Smooth muscle cell (in vitro differentiated cells): ENCODE results near the gene ASPHD1. TPM values are rescaled to one million over a fixed set of nuclear protein-coding genes. Genes with fewer than 3 reads are reported as not detected.
A peak's percentile ranks its signal among the peaks of the same experiment; 100 is the strongest.

ENCODE experiments used
- DNase-seq: peaks from one replicate; lab custom pipeline; 2025; ENCODE audit not compliant: unreplicated experiment; lab: John Stamatoyannopoulos, UW
- H2AFZ ChIP-seq: fragments of 200-600 bp; sonication (generic); 2 replicates; pipeline ENCODE4 v1.6.0; 2016; ENCODE audit warnings: antibody characterized with exemption, low read depth, mild to moderate bottlenecking
- H3F3A ChIP-seq: fragments of 200-600 bp; sonication (generic); 2 replicates; pipeline ENCODE4 v1.6.0; 2017; ENCODE audit warnings: antibody characterized with exemption, low read depth
- H3K27ac ChIP-seq: fragments of 200-600 bp; sonication (generic); 2 replicates; pipeline ENCODE4 v1.5.1; 2016; ENCODE audit warnings: low read depth, mild to moderate bottlenecking
- H3K27me3 ChIP-seq: fragments of 200-600 bp; sonication (generic); 2 replicates; pipeline ENCODE4 v1.6.1; 2016; ENCODE audit warnings: low read depth, mild to moderate bottlenecking
- H3K36me3 ChIP-seq: fragments of 200-600 bp; sonication (generic); 2 replicates; pipeline ENCODE4 v1.5.1; 2016; ENCODE audit warnings: low read depth
- H3K4me1 ChIP-seq: fragments of 200-600 bp; sonication (generic); 2 replicates; pipeline ENCODE4 v1.5.1; 2016; ENCODE audit warnings: low read depth
- H3K4me2 ChIP-seq: fragments of 200-600 bp; sonication (generic); 2 replicates; pipeline ENCODE4 v1.6.0; 2016; ENCODE audit warnings: mild to moderate bottlenecking
- H3K4me3 ChIP-seq: fragments of 200-600 bp; sonication (generic); 2 replicates; pipeline ENCODE4 v1.5.1; 2016; ENCODE audit warnings: mild to moderate bottlenecking
- H3K79me2 ChIP-seq: fragments of 200-600 bp; sonication (generic); 2 replicates; pipeline ENCODE4 v1.6.0; 2016; ENCODE audit warnings: low read depth, mild to moderate bottlenecking
- H3K9ac ChIP-seq: fragments of 200-600 bp; sonication (generic); 2 replicates; pipeline ENCODE4 v1.6.0; 2016; ENCODE audit warnings: low read depth
- H3K9me3 ChIP-seq: fragments of 200-600 bp; sonication (generic); replicated peaks from 2 replicates; pipeline ENCODE4 v1.5.1; 2016; ENCODE audit warnings: low read depth
- H4K20me1 ChIP-seq: fragments of 200-600 bp; sonication (generic); 2 replicates; pipeline ENCODE4 v1.6.0; 2016; ENCODE audit warnings: low read depth
- WGBS: methylation state at CpG from one replicate; pipeline ENCODE4 v1.1.7; 2016; ENCODE audit warnings: low lambda C conversion rate; 5-methylcytosine and 5-hydroxymethylcytosine counted together
- polyA plus RNA-seq: library from polyadenylated mRNA; unstranded; fragments of >200 nt; fragmentation: Nextera tagmentation; extraction: Ambion mirVana; gene quantifications from 2 replicates; pipeline ENCODE4 v1.2.1, GENCODE V29; 2016
- total RNA-seq: library from RNA; depleted of rRNA; stranded (reverse); fragments of >200 nt; gene quantifications from 2 replicates; pipeline ENCODE4 v1.2.3, GENCODE V29; 2014
- TF ChIP-seq, protein P1 (sequence below): fragments of 200-600 bp; sonication (generic); IDR thresholded peaks from 2 replicates; pipeline ENCODE4 v1.5.1; 2017; ENCODE audit warnings: borderline replicate concordance, mild to moderate bottlenecking, antibody characterized with exemption; ENCODE audit not compliant: insufficient read depth, poor library complexity, severe bottlenecking

The ASPHD1 gene
- total and polyA plus RNA-seq, 2 experiments from 2014 or later: 4.1 to 28.8 TPM

DNA sequence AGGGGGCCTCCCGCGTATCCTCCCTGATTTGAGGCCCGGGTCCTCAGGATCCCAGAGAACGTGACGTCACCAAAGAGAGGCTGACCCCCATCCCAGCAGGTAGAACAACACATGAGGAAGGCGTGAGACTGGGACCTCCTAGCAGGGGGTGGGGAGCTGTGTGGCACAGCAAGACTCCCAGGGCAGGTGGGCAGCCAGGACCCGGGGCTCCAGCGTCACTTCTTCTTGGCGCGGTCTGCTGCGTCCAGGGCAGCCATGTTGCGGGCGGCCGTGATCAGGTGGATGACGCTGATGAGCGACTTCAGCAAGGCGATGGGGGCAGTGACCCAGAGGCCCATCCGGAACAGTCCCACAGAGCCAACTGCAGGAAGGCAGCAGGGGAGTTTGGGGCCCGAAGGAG lies 41.3 kb upstream of the ASPHD1 start:
- no peak overlapping the region for H3K27ac ChIP-seq
- H3F3A ChIP-seq: no peaks in the 10 kb centered on the region
- DNase-seq: no peak
- 98% methylated on average over 19 of the region's 19 CpGs for WGBS
- no peak overlapping the region for H3K4me2 ChIP-seq
- H4K20me1 ChIP-seq: no peaks in the 10 kb centered on the region
- H3K79me2 ChIP-seq: peaks cover 15% of the 10 kb centered on the region
- H3K9ac ChIP-seq: no peak overlapping the region
- H3K36me3 ChIP-seq: no peaks in the 10 kb centered on the region
- peaks cover 15% of the 10 kb centered on the region for H3K4me1 ChIP-seq
- H3K9me3 ChIP-seq: no peaks in the 10 kb centered on the region
- TF ChIP-seq, protein P1, sequence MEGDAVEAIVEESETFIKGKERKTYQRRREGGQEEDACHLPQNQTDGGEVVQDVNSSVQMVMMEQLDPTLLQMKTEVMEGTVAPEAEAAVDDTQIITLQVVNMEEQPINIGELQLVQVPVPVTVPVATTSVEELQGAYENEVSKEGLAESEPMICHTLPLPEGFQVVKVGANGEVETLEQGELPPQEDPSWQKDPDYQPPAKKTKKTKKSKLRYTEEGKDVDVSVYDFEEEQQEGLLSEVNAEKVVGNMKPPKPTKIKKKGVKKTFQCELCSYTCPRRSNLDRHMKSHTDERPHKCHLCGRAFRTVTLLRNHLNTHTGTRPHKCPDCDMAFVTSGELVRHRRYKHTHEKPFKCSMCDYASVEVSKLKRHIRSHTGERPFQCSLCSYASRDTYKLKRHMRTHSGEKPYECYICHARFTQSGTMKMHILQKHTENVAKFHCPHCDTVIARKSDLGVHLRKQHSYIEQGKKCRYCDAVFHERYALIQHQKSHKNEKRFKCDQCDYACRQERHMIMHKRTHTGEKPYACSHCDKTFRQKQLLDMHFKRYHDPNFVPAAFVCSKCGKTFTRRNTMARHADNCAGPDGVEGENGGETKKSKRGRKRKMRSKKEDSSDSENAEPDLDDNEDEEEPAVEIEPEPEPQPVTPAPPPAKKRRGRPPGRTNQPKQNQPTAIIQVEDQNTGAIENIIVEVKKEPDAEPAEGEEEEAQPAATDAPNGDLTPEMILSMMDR: no peak
- no peak overlapping the region for H3K4me3 ChIP-seq
- no peaks in the 10 kb centered on the region for H3K27me3 ChIP-seq
- no peak overlapping the region for H2AFZ ChIP-seq

DNA sequence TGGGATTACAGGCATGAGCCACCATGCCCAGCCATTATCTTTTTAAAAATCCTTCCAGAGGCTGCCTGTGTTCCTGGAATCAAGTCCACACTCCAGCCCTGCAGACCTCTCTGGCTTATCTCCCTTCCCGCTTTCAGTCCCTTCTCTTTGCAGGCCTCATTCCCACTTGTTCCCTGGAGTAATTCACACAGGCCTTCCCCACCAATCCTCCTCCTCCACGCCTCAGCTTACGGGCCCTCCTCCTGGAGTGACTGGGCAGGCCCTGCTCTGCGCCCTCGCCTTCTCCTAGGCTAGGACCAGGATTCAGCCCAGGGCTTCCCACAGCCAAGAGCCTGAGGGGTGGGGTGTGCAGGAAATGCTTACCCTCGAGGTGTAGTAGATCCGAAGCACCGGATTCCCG lies 40.1 kb upstream of the ASPHD1 start:
- Histone ChIP-seq H3K4me2 (no peak overlapping the region), H3K4me3 (no peak overlapping the region), H2AFZ (no peak overlapping the region), H3K79me2 (peaks cover 15% of the 10 kb centered on the region), H3K9ac (no peak overlapping the region), H3K27me3 (no peaks in the 10 kb centered on the region), H4K20me1 (no peaks in the 10 kb centered on the region), H3F3A (no peaks in the 10 kb centered on the region), H3K36me3 (no peaks in the 10 kb centered on the region), H3K4me1 (peaks cover 15% of the 10 kb centered on the region), H3K27ac (no peak overlapping the region), H3K9me3 (no peaks in the 10 kb centered on the region)
- TF ChIP-seq, protein P1: no peak
- DNase-seq: no peak
- WGBS: 87% methylated on average over 9 of the region's 9 CpGs

DNA sequence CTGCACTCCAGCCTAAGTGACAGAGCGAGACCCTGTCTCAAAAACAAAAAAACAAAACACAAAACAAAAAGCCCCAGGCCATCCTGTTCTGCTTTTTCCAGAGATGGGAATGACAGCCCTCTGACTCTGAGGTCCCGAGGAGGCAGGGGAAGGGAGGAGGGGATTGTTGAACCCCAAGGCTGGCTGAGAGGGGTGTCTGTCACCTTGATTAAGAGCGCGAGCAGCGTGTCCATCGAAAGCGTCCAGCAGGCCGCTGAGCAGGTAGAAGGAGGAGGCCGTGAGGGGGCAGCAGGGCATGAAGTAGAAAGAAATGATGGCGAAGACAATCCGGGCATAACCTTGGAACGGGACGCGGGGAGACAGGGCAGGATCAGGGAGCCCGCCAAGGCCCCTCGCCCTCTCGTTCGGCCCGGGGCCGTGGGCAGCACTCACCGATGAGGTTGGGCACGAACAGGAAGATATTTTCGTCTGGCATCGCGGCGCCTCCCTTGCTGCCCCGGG lies 37.9 kb upstream of the ASPHD1 start:
- H3K27ac ChIP-seq: peak overlapping the region; percentile 90
- H3K4me1 ChIP-seq: peaks cover 15% of the 10 kb centered on the region
- peak overlapping the region; percentile 73 for H3K4me3 ChIP-seq
- H2AFZ ChIP-seq: peak overlapping the region; percentile 73
- H3K9ac ChIP-seq: peak overlapping the region; percentile 94
- no peaks in the 10 kb centered on the region for H3F3A ChIP-seq
- H3K9me3 ChIP-seq: no peaks in the 10 kb centered on the region
- no peak for DNase-seq
- H4K20me1 ChIP-seq: no peaks in the 10 kb centered on the region
- peak overlapping the region; percentile 83 for H3K4me2 ChIP-seq
- H3K36me3 ChIP-seq: no peaks in the 10 kb centered on the region
- H3K27me3 ChIP-seq: no peaks in the 10 kb centered on the region
- H3K79me2 ChIP-seq: peaks cover 15% of the 10 kb centered on the region
- WGBS: 3% methylated on average over 26 of the region's 27 CpGs
- TF ChIP-seq, protein P1: no peak
